Stimulated activated CD8-positive, alpha-beta memory T cell treated with anti-CD3 and anti-CD28 coated beads, Interleukin-12 subunit alpha, Interleukin-12 subunit beta, amount 100 ng/mL, for 4 hours (primary cell): ENCODE measurements around the gene SLBP.
"Not testable (repeated sequence)": the region's sequence is repeated elsewhere in the genome, so short reads cannot be mapped to it uniquely, and the experiment has no call there.

Experiments
- DNase-seq: peaks from one replicate; pipeline ENCODE4 v3.0.0-alpha.2; 2020; ENCODE audit warnings: low read depth

Gene SLBP

DNA sequence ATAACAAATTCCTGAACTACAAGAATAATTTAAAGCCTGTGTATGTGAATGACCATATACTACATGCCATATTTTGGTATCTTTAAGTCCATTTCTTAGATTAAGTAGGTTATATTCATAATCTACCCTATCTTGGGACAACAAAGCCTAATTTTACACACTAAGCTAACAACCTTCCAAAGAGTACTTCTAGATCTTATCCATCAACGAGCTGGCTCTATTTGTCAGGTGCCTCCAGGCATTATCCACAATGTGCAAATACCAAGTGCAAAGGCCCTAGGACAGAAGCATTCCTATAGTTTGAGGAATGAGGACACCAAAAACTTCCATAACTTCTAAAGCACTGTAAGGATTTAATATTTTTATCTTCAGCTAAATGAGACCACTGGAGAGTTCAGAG, 3.5 kb downstream of the SLBP start:
- no peak for DNase-seq

DNA sequence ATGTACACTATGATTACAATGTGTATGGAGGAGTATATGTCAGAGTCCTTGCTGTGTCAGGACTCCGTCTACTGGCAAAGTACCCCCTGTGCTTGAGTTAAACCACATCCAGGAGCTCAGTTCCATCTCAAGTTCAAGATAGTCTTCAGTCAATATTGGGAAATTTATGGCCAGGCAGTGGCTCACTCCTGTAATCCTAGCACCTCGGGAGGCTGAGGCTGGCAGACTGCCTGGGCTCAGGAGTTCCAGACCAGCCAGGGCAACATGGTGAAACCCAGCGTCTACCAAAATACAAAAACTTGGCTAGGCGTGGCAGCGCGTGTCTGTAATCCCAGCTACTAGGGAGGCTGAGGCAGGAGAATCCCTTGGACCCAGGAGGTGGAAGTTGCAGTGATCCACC, 5.8 kb downstream of the SLBP start:
- no peak for DNase-seq

GRCh38 chr4:1705732-1706131, 6.4 kb downstream of the SLBP start:
- no peak for DNase-seq

DNA sequence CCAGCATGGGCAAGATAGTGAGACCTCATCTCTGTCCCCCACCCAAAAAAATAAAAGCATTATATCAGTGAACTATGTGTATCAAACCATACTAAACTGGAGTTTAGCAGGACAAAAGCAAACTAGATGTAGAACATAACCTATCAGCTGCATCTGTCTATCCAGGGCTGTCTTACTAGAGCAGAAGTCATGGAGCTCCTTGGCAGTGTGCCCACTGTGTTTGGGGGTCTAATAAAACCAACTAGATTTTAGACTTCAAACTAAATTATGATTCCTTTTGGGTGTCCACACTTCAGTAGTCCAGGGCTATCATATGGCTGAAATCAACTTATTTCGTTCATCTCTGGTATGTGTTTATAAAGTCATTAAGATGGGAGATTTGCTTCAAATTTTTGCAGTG, 8.3 kb downstream of the SLBP start:
- no peak for DNase-seq

GRCh38 chr4:1701671-1702070, 10.4 kb downstream of the SLBP start:
- not testable (repeated sequence) for DNase-seq

- no peak for DNase-seq
These were observed 16.2 kb downstream of the SLBP start for GRCh38 chr4:1695913-1696312.

GRCh38 chr4:1693131-1693896, 18.8 kb downstream of the SLBP start:
- peak; percentile 50 for DNase-seq

- DNase-seq: no peak
These were observed 20.3 kb downstream of the SLBP start for GRCh38 chr4:1691737-1692373.

GRCh38 chr4:1690698-1691097, 21.4 kb downstream of the SLBP start:
- DNase-seq: no peak

- DNase-seq: no peak
These were observed 25.6 kb downstream of the SLBP start for GRCh38 chr4:1686440-1687036.

DNA sequence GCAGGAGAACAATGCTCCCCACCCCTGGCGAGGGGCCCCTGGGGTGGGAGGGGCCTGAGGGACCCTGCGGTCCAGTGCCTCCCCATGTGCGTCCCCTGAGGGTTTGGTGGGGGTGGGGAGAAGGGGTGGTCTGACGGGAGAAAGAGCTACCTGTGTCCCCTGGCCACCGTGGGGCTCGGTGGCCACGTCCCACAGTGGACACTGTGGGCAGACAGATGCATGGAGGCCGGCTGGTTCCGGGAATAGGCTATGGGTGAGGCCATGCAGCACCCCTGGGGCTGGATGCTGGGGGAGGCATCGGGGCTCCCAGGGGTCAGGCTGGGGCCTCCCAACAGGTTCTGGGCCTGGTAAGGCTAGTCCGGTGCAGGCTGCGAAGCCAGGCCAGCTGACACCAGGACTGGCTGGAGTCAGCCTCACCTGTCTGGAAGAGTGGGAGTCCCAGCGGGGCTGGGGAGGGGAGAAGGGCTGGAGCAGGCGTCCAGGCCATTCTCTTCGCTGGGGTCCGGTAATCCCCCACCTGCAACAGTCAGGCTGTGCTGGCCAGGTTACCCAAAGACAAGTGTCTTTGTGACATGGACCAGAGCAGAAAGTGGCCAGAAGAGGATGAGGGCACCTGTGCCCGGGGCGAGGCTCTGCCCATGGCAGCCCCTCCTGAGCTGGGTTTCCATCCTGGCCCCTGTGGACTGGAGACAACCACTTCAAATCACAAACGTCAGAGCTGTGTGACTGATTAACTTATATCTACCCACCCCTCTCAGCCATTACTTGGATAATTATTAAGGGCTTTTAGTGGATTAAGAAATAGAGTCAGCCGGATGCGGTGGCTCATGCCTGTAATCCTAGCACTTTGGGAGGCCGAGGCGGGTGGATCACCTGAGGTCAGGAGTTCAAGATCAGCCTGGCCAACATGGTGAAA, 26.6 kb downstream of the SLBP start:
- DNase-seq: no peak

GRCh38 chr4:1684506-1685234, 27.4 kb downstream of the SLBP start:
- no peak for DNase-seq

DNA sequence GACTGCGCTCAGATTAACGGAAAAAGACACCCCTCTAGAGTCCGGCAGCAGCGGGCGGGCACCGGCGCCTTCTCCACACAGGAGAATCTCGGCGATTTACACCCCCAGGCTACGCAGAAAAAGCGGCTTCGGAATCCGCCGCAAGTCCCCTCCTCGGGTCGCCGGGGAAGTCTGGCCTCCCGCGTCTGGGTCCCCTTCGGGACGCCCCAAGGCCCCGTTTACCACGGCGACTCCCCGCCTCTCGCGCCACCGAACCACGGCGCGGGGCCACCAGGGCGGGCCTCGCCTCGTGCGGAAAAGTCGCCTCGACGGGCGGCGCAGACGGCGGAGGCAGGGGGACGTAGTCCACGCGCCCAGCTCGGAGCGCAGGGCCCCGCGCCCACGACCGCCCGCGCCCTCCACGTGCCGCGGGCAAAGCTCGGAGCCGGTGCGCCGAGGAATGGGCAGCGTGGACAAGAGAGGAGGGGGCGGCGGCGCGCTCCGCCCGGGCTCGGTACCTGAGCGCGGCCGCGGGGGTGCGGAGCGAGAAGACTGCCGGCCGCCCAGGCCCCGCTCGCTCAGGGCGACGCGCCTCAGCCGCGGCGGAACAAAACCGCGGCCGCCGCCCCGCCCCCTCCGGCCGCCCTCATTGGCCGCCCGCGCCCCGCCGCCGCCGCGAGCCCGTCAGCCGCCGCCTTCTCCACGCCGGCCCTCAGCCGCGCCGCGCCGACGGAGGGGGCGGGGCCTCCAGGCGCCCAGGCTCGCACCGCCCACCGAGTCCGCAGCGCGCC, 28.2 kb downstream of the SLBP start, which contains the start of gene FAM53A:
TSS of gene FAM53A (minus strand) at position 578 of the 770 bp plus-strand sequence. CDS start 15,572 bp downstream, outside the sequence.
- peak; percentile 90 for DNase-seq

GRCh38 chr4:1683261-1683735, 28.8 kb downstream of the SLBP start:
- DNase-seq: no peak

- no peak for DNase-seq
These were observed 29.3 kb downstream of the SLBP start for GRCh38 chr4:1682860-1683259.

- no peak for DNase-seq
These were observed 33.9 kb downstream of the SLBP start for GRCh38 chr4:1678244-1678643.

DNA sequence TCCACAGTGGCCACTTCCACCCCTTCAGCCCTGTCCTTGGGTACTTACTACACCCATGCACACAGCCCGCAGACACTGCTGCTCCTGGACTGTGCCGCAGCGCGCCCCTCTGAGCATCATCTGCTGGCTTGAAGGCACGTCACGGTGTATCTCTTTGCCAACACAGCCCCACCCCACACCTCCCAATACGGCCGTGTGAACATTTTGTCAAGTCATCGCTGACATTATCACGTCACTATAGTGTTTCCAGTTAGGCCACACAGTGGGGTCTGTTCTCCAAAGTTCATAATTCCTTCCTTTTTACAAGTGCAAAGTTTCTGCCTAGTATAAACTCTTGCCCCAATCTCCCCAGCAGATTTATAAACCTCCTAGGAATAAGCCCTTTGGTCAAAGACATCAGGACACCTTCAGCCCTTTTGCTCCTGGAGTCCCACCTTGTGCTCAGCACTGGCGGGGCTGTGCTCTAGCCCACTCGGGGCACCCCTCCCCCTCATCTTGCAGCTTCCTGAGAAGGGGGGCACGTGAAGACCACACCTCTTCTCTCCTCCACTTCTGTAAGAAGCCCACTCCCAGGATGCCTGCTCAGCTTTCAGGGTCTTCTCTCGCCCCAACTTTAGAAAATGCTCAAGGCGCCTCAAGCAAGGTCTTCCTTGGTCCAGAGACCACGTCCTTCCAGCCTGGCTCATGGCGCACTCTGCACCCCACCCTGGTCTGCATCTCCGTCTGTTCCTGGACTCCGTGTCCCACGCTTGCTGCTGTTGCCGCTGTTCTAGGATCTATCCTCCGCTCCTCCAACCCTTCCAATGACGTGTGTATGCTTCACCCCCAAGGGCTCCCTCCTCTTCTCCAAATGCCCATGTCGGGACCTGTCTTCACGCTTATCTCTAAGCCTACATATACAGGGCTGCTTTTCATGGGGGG, 35.3 kb downstream of the SLBP start:
- no peak for DNase-seq

GRCh38 chr4:1675802-1676137, 36.3 kb downstream of the SLBP start:
- DNase-seq: no peak

DNA sequence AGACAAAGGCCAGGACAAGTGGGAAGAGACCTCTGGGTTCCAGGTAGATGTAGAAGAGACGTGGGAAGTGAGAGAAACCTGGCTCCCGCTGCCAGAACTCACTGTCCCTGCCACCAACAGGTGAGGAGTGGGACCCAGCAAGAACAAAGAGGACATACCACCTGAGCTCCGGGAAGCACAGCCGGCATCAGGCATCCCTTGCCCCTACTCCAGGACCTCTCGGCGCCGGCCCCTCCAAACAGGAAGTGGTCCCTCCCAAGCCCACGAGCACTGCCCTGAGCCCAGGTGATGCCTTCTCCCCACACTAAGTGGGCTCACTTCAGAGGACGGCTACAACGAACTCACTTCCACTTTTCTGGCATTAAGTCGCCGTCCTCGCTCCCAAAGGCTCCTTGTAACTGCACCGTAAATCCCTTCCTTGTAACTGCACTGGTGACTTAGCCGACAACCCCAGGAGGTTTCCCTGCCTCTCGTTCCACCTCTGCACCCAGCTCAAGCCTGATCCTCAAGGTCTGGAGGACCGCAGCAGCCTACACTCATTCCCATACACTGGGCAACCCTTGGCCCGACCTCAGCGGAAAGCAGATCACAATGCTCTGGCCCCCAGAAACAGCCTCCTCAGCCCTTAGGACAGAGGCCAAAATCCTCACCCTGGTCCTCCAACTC, 36.9 kb downstream of the SLBP start:
- no peak for DNase-seq
